GM23338 (cell line): ENCODE data around the gene TMEM51. TPM values are rescaled to one million over a fixed set of nuclear protein-coding genes. Genes with fewer than 3 reads are reported as not detected.

Experiments
- ATAC-seq: fragments of 200-7000 bp; cut with Tn5 transposase; 3 replicates; pipeline ENCODE4 v1.9.1; 2020
- DNase-seq: peaks from one replicate; pipeline ENCODE4 v3.0.0-alpha.2; 2015; ENCODE audit warnings: low spot score
- H2AFZ ChIP-seq: fragments of 200-600 bp; sonication (generic); 2 replicates; pipeline ENCODE4 v1.8.0; 2016; ENCODE audit warnings: antibody characterized with exemption, mild to moderate bottlenecking, moderate library complexity
- H3F3A ChIP-seq: fragments of 200-600 bp; sonication (generic); replicated peaks from 2 replicates; pipeline ENCODE4 v1.8.0; 2017; ENCODE audit warnings: antibody characterized with exemption, mixed run types, low read depth
- H3K27ac ChIP-seq: fragments of 200-600 bp; sonication (generic); 2 replicates; pipeline ENCODE4 v1.6.1; 2016; ENCODE audit warnings: low read depth
- H3K27me3 ChIP-seq: fragments of 200-600 bp; sonication (generic); 2 replicates; pipeline ENCODE4 v1.8.0; 2016; ENCODE audit warnings: mild to moderate bottlenecking, mixed run types, moderate library complexity; ENCODE audit not compliant: insufficient read depth
- H3K36me3 ChIP-seq: fragments of 200-600 bp; sonication (generic); 2 replicates; pipeline ENCODE4 v1.8.0; 2016; ENCODE audit warnings: mild to moderate bottlenecking; ENCODE audit not compliant: insufficient read depth
- H3K4me1 ChIP-seq: fragments of 200-600 bp; sonication (generic); 2 replicates; pipeline ENCODE4 v1.8.0; 2016; ENCODE audit warnings: mild to moderate bottlenecking, moderate library complexity; ENCODE audit not compliant: insufficient read depth
- H3K4me2 ChIP-seq: fragments of 200-600 bp; sonication (generic); 2 replicates; pipeline ENCODE4 v1.7.1; 2017; ENCODE audit warnings: mixed run types
- H3K4me3 ChIP-seq: fragments of 200-600 bp; sonication (generic); 2 replicates; pipeline ENCODE4 v1.6.1; 2016; ENCODE audit warnings: mixed run types
- H3K79me2 ChIP-seq: fragments of 200-600 bp; sonication (generic); replicated peaks from 2 replicates; pipeline ENCODE4 v1.8.0; 2017; ENCODE audit warnings: mild to moderate bottlenecking; ENCODE audit not compliant: insufficient read depth
- H3K9me2 ChIP-seq: fragments of 200-600 bp; sonication (generic); 2 replicates; pipeline ENCODE4 v1.8.0; 2017; ENCODE audit not compliant: insufficient read depth
- H4K20me1 ChIP-seq: fragments of 200-600 bp; sonication (generic); replicated peaks from 2 replicates; pipeline ENCODE4 v1.8.0; 2017; ENCODE audit warnings: mild to moderate bottlenecking; ENCODE audit not compliant: insufficient read depth
- H3K27ac Mint-ChIP-seq: 2 replicates; pipeline ENCODE4 v1.8.0; 2020; ENCODE audit warnings: inconsistent platforms, mild to moderate bottlenecking, moderate library complexity, mixed read lengths
- H3K27me3 Mint-ChIP-seq: 3 replicates; pipeline ENCODE4 v1.8.0; 2022; ENCODE audit warnings: low read depth, mild to moderate bottlenecking, moderate library complexity, mixed read lengths, inconsistent platforms; ENCODE audit not compliant: insufficient read depth, poor library complexity
- H3K36me3 Mint-ChIP-seq: 3 replicates; pipeline ENCODE4 v1.8.0; 2021; ENCODE audit warnings: low read depth, mild to moderate bottlenecking, inconsistent platforms, moderate library complexity, mixed read lengths
- H3K4me1 Mint-ChIP-seq: 3 replicates; pipeline ENCODE4 v1.8.0; 2020; ENCODE audit warnings: mild to moderate bottlenecking, inconsistent platforms, mixed read lengths
- H3K4me3 Mint-ChIP-seq: 3 replicates; pipeline ENCODE4 v1.8.0; 2021; ENCODE audit warnings: moderate library complexity, mild to moderate bottlenecking, inconsistent platforms, mixed read lengths
- H3K9me3 Mint-ChIP-seq: 3 replicates; pipeline ENCODE4 v1.8.0; 2020; ENCODE audit warnings: moderate library complexity, mild to moderate bottlenecking, inconsistent platforms, mixed read lengths
- CREB1 ChIP-seq: fragments of 250-450 bp; sonication (Bioruptor Pico); IDR thresholded peaks from 2 replicates; pipeline ENCODE4 v1.5.0; 2020; ENCODE audit warnings: low read depth, mild to moderate bottlenecking, moderate library complexity
- EZH2 ChIP-seq: fragments of 200-600 bp; sonication (generic); IDR thresholded peaks from one replicate; pipeline ENCODE4 v1.8.0; 2017; ENCODE audit warnings: antibody characterized with exemption, mild to moderate bottlenecking, low read depth; ENCODE audit not compliant: unreplicated experiment
- EZH2phosphoT487 ChIP-seq: fragments of 200-600 bp; sonication (generic); IDR thresholded peaks from one replicate; pipeline ENCODE4 v1.8.1; 2018; ENCODE audit warnings: antibody characterized with exemption; ENCODE audit not compliant: unreplicated experiment
- NANOG ChIP-seq: IDR thresholded peaks from 2 replicates; pipeline ENCODE4 v1.6.1; 2016; ENCODE audit warnings: antibody characterized with exemption, borderline replicate concordance
- POLR2AphosphoS5 ChIP-seq: IDR thresholded peaks from 2 replicates; pipeline ENCODE4 v1.6.1; 2016; ENCODE audit warnings: antibody characterized with exemption, low read depth
- STAT1 ChIP-seq: IDR thresholded peaks from one replicate; pipeline ENCODE4 v1.6.1; 2016; ENCODE audit warnings: antibody characterized with exemption; ENCODE audit not compliant: unreplicated experiment
- ZNF114 ChIP-seq: fragments of 250-450 bp; sonication (Bioruptor Pico); IDR thresholded peaks from 2 replicates; pipeline ENCODE4 v1.5.0; 2020; ENCODE audit warnings: mild to moderate bottlenecking, moderate library complexity
- ZNF331 ChIP-seq: fragments of 250-450 bp; sonication (Bioruptor Pico); IDR thresholded peaks from 2 replicates; pipeline ENCODE4 v1.5.0; 2020; ENCODE audit warnings: low read depth, mild to moderate bottlenecking, moderate library complexity
- ZNF462 ChIP-seq: fragments of 250-450 bp; sonication (Bioruptor Pico); IDR thresholded peaks from 2 replicates; pipeline ENCODE4 v1.5.0; 2020; ENCODE audit warnings: mild to moderate bottlenecking, moderate library complexity
- polyA plus RNA-seq: library from polyadenylated mRNA; unstranded; fragments of >200 nt; fragmentation: Nextera tagmentation; extraction: Ambion mirVana; gene quantifications from 2 replicates; pipeline ENCODE4 v1.2.1, GENCODE V29; 2016
- total RNA-seq: library from RNA; depleted of rRNA; stranded (reverse); fragments of >200 nt; shearing (Covaris generic); gene quantifications from 2 replicates; pipeline ENCODE4 v1.2.3, GENCODE V29; 2014
- TF ChIP-seq, protein P1 (sequence below): IDR thresholded peaks from one replicate; pipeline ENCODE4 v1.6.1; 2018; ENCODE audit warnings: antibody characterized with exemption; ENCODE audit not compliant: unreplicated experiment
- TF ChIP-seq, protein P2 (sequence below): IDR thresholded peaks from 2 replicates; pipeline ENCODE4 v1.6.1; 2016; ENCODE audit warnings: antibody characterized with exemption
- TF ChIP-seq, protein P3 (sequence below), 2 experiments: fragments of 200-600 bp in 1 of 2; sonication (generic) in 1 of 2; conservative IDR thresholded peaks; 2 replicates each; pipeline versions ENCODE4 v1.5.1 to v1.6.1; 2016 to 2017; ENCODE audit warnings: antibody characterized with exemption in 2 of 2, low read depth in 2 of 2, mild to moderate bottlenecking in 2 of 2, moderate library complexity in 1 of 2

The TMEM51 gene
- total and polyA plus RNA-seq, 2 experiments from 2014 or later: 4.0 to 5.2 TPM

DNA sequence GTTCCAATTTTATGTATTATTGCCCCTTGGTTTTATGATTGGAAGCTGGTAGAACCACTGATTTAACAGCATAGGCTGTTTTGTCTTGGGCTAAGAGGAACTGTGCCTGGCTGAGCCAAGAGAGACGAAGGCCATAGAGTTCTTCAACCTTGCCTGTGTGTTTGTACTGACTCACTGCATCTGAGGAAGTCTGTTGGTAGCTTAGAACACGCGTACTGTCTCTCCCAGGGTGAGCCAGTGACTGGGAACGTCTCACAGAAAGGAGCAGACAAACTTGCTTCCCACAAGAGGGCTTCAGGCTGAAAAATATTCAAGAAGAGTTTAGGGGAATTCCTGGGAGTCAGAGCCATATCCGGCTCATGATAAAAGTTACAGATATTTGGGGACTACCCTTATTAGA lies 14.9 kb downstream of the TMEM51 start:
- peaks cover 13% of the 10 kb centered on the region for H3K27me3 Mint-ChIP-seq
- Histone ChIP-seq H3K4me2 (no peak overlapping the region), H3K27me3 (no peaks in the 10 kb centered on the region), H3K27ac (no peak overlapping the region), H3K79me2 (0 out of 2 replicates have a peak, but pooled peaks cover 13% of the 10 kb centered on the region), H3F3A (no peaks in the 10 kb centered on the region), H3K4me3 (no peak overlapping the region), H2AFZ (no peak overlapping the region), H3K4me1 (no peaks in the 10 kb centered on the region; the same call in 1 of the 2 replicates), H4K20me1 (peaks cover 4% of the 10 kb centered on the region; the same call in 1 of the 2 replicates), H3K36me3 (no peaks in the 10 kb centered on the region), H3K9me2 (no peaks in the 10 kb centered on the region)
- TF ChIP-seq ZNF462 (CRISPR knock-in tag) (no peak), POLR2AphosphoS5 (no peak), ZNF331 (no peak), EZH2 (no peak), NANOG (no peak), CREB1 (no peak), ZNF114 (no peak), STAT1 (no peak), EZH2phosphoT487 (no peak)
- TF ChIP-seq, protein P1, sequence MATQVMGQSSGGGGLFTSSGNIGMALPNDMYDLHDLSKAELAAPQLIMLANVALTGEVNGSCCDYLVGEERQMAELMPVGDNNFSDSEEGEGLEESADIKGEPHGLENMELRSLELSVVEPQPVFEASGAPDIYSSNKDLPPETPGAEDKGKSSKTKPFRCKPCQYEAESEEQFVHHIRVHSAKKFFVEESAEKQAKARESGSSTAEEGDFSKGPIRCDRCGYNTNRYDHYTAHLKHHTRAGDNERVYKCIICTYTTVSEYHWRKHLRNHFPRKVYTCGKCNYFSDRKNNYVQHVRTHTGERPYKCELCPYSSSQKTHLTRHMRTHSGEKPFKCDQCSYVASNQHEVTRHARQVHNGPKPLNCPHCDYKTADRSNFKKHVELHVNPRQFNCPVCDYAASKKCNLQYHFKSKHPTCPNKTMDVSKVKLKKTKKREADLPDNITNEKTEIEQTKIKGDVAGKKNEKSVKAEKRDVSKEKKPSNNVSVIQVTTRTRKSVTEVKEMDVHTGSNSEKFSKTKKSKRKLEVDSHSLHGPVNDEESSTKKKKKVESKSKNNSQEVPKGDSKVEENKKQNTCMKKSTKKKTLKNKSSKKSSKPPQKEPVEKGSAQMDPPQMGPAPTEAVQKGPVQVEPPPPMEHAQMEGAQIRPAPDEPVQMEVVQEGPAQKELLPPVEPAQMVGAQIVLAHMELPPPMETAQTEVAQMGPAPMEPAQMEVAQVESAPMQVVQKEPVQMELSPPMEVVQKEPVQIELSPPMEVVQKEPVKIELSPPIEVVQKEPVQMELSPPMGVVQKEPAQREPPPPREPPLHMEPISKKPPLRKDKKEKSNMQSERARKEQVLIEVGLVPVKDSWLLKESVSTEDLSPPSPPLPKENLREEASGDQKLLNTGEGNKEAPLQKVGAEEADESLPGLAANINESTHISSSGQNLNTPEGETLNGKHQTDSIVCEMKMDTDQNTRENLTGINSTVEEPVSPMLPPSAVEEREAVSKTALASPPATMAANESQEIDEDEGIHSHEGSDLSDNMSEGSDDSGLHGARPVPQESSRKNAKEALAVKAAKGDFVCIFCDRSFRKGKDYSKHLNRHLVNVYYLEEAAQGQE: no peak
- TF ChIP-seq, protein P2, sequence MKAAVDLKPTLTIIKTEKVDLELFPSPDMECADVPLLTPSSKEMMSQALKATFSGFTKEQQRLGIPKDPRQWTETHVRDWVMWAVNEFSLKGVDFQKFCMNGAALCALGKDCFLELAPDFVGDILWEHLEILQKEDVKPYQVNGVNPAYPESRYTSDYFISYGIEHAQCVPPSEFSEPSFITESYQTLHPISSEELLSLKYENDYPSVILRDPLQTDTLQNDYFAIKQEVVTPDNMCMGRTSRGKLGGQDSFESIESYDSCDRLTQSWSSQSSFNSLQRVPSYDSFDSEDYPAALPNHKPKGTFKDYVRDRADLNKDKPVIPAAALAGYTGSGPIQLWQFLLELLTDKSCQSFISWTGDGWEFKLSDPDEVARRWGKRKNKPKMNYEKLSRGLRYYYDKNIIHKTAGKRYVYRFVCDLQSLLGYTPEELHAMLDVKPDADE: no peak
- TF ChIP-seq, protein P3, sequence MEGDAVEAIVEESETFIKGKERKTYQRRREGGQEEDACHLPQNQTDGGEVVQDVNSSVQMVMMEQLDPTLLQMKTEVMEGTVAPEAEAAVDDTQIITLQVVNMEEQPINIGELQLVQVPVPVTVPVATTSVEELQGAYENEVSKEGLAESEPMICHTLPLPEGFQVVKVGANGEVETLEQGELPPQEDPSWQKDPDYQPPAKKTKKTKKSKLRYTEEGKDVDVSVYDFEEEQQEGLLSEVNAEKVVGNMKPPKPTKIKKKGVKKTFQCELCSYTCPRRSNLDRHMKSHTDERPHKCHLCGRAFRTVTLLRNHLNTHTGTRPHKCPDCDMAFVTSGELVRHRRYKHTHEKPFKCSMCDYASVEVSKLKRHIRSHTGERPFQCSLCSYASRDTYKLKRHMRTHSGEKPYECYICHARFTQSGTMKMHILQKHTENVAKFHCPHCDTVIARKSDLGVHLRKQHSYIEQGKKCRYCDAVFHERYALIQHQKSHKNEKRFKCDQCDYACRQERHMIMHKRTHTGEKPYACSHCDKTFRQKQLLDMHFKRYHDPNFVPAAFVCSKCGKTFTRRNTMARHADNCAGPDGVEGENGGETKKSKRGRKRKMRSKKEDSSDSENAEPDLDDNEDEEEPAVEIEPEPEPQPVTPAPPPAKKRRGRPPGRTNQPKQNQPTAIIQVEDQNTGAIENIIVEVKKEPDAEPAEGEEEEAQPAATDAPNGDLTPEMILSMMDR (conservative IDR thresholded peaks at IDR 0.05; ENCODE audit: low read depth in 2 of 2): no peak
- H3K4me3 Mint-ChIP-seq: no peak overlapping the region
- no peaks in the 10 kb centered on the region; the same call in 2 of the 3 replicates for H3K36me3 Mint-ChIP-seq
- H3K9me3 Mint-ChIP-seq: no peaks in the 10 kb centered on the region
- H3K4me1 Mint-ChIP-seq: peaks cover 23% of the 10 kb centered on the region
- ATAC-seq (no peak), DNase-seq (no peak)
- no peak overlapping the region for H3K27ac Mint-ChIP-seq
